Measurements from ENCODE around the gene PLCL2.

GRCh38 chr3:17011728-17012338 lies 127.1 kb downstream of the PLCL2 start:
- TF ChIP-seq CTCF (IDR thresholded peaks at IDR 0.05 in 8 of 11, conservative IDR thresholded peaks at IDR 0.05 in 3 of 11) (no peak), POLR2AphosphoS5 (IDR thresholded peaks at IDR 0.05) (no peak)

Data from spleen (tissue), 7 donors.